GM18868 (cell line): Measurements from ENCODE around the gene RUFY1.
A peak's percentile ranks its signal among the peaks of the same experiment; 100 is the strongest.
"Not testable (repeated sequence)": the region's sequence is repeated elsewhere in the genome, so short reads cannot be mapped to it uniquely, and the experiment has no call there.

Source experiments
- ATAC-seq: cut with Tn5 transposase; IDR thresholded peaks from one replicate; pipeline ENCODE4 v1.9.1; 2021; ENCODE audit warnings: mild to moderate bottlenecking, moderate library complexity; ENCODE audit not compliant: unreplicated experiment

The RUFY1 gene

GRCh38 chr5:179620293-179620692 is 69.9 kb downstream of the RUFY1 start:
- no peak for ATAC-seq

- no peak for ATAC-seq
Observed at GRCh38 chr5:179620703-179621350, 70.5 kb downstream of the RUFY1 start.

- no peak for ATAC-seq
Observed at GRCh38 chr5:179621551-179622214, 71.3 kb downstream of the RUFY1 start.

- peak; percentile 65 for ATAC-seq
Observed at GRCh38 chr5:179623003-179623905, 72.9 kb downstream of the RUFY1 start, which contains the start of gene HNRNPH1. Gene HNRNPH1, minus strand, starts transcription at chr5:179623671. Its CDS starts 538 bp downstream, at chr5:179623133.

GRCh38 chr5:179623906-179624741 is 73.8 kb downstream of the RUFY1 start:
- peak; percentile 11 for ATAC-seq

- no peak for ATAC-seq
Observed at GRCh38 chr5:179624841-179625271, 74.5 kb downstream of the RUFY1 start.

- peak; percentile 65 for ATAC-seq
Observed at GRCh38 chr5:179633501-179634369, 83.4 kb downstream of the RUFY1 start.

- peak; percentile 90 for ATAC-seq
Observed at GRCh38 chr5:179634370-179635172, 84.2 kb downstream of the RUFY1 start.

- ATAC-seq, result not testable (repeated sequence)
Observed at GRCh38 chr5:179639296-179639695, 88.9 kb downstream of the RUFY1 start.

GRCh38 chr5:179641745-179642144 is 91.4 kb downstream of the RUFY1 start:
- ATAC-seq, result not testable (repeated sequence)

GRCh38 chr5:179642626-179643025 is 92.3 kb downstream of the RUFY1 start:
- ATAC-seq, result not testable (repeated sequence)

- not testable (repeated sequence) for ATAC-seq
Observed at GRCh38 chr5:179643141-179643920, 93.0 kb downstream of the RUFY1 start.

- not testable (repeated sequence) for ATAC-seq
Observed at GRCh38 chr5:179644766-179645165, 94.4 kb downstream of the RUFY1 start.

- ATAC-seq, result no peak
Observed at GRCh38 chr5:179648410-179648809, 98.1 kb downstream of the RUFY1 start.

- ATAC-seq, result not testable (repeated sequence)
Observed at GRCh38 chr5:179649166-179649703, 98.9 kb downstream of the RUFY1 start.

GRCh38 chr5:179650245-179650644 is 99.9 kb downstream of the RUFY1 start:
- not testable (repeated sequence) for ATAC-seq

GRCh38 chr5:179653135-179653534 is 102.8 kb downstream of the RUFY1 start:
- ATAC-seq, result not testable (repeated sequence)
